ENCODE data around the gene TCIRG1. TPM values are rescaled to one million over a fixed set of nuclear protein-coding genes. Genes with fewer than 3 reads are reported as not detected.
A peak's percentile ranks its signal among the peaks of the same experiment; 100 is the strongest.

The TCIRG1 gene
- total and polyA plus RNA-seq, 2 experiments from 2014 or later, result 77.4 to 125 TPM

DNA sequence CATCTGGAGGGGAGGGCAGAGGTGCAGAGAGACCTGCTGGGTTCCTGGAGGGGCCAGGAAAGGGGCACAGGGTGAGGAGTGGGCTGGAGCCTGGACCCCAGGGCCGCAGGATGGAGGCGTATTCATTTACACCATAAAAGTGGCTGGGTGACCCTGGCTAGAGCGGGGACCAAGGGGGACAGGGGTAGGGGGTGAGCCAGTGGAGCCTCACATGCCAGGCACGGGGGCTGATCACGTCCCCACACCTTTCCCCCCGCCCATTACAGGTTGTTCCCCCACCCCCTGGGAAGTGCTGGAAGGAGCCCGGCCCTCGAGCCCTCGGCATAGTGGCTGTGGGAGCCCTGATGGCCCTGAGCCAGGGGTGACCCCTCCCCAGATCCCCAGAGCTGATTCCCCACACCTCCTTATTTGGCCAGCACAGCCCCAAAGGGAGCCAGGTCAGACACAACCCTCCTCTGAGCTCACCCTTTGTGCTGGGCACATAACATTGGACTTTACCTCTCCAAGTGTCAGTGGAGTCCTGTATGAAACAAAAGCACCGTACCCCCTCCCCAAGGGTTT is 781 bp downstream of the TCIRG1 start:
- Histone ChIP-seq H3K27ac (peak overlapping the region; percentile 34), H3K27me3 (no peaks in the 10 kb centered on the region), H3K4me1 (ENCODE audit: insufficient read depth) (peaks cover 27% of the 10 kb centered on the region), H3K9me2 (replicated peaks; ENCODE audit: insufficient read depth) (no peaks in the 10 kb centered on the region), H3K4me2 (peak overlapping the region; percentile 84), H3K79me2 (peaks cover 7% of the 10 kb centered on the region), H2AFZ (no peak overlapping the region), H4K20me1 (ENCODE audit: insufficient read depth, poor library complexity, severe bottlenecking) (no peaks in the 10 kb centered on the region), H3K4me3 (no peak overlapping the region), H3K36me3 (replicated peaks; ENCODE audit: insufficient read depth, low read depth) (no peaks in the 10 kb centered on the region), H3K9me3 (ENCODE audit: low read depth) (no peaks in the 10 kb centered on the region)
- no peak for TF ChIP-seq EZH2phosphoT487 (IDR thresholded peaks at IDR 0.05; ENCODE audit: low read depth, severe bottlenecking, unreplicated experiment)
- no peak for TF ChIP-seq EZH2 (IDR thresholded peaks at IDR 0.05; ENCODE audit: borderline replicate concordance)
- TF ChIP-seq, protein P1, sequence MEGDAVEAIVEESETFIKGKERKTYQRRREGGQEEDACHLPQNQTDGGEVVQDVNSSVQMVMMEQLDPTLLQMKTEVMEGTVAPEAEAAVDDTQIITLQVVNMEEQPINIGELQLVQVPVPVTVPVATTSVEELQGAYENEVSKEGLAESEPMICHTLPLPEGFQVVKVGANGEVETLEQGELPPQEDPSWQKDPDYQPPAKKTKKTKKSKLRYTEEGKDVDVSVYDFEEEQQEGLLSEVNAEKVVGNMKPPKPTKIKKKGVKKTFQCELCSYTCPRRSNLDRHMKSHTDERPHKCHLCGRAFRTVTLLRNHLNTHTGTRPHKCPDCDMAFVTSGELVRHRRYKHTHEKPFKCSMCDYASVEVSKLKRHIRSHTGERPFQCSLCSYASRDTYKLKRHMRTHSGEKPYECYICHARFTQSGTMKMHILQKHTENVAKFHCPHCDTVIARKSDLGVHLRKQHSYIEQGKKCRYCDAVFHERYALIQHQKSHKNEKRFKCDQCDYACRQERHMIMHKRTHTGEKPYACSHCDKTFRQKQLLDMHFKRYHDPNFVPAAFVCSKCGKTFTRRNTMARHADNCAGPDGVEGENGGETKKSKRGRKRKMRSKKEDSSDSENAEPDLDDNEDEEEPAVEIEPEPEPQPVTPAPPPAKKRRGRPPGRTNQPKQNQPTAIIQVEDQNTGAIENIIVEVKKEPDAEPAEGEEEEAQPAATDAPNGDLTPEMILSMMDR (IDR thresholded peaks at IDR 0.05; ENCODE audit: poor library complexity), result no peak
- 86% methylated on average over 6 of the region's 10 CpGs for WGBS (ENCODE audit: low lambda C conversion rate, missing lambda C conversion rate)
- DNase-seq (ENCODE audit: low spot score), result no peak

DNA sequence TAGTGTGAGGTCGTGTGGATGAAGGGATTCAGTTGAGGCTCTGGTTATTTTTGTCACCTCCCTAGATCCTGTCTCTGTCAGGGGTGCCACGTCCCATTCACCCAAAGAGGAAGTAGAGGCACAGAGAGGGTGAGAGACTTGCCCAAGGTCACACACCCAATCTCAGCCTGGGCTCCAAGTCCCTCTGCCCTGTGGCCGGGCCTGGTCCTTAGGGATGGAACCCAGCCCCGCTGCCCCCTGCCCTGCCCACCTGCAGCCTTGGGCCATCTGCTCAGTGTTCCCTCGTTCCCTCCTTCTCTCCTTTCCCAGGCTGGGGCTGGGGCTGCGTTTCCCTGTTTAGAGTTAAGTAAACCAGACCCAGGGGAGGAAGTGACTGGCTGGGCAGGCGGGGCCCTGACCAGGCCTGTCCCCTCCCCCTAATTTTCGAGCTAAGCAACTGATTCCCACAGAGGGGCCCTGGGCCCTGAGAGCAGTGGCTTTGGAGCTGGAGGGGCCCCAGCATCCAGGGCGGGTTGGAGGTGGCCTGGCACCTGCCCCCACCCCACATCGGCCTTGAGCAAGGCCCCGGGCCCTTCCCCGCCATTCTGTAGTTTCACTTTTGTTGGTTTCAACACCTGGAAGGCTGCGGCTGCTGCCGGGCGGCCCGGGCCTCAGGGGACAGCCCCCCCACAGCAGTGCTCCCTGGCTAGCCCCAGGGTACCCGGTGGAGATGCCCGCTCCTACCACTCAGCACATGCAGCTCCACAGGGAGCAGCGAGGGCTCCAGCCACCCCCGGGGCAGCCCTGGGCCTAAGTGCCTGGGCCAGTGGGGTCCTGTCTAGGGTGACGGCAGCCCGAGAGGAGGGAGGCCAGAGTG is 1.5 kb downstream of the TCIRG1 start:
- Histone ChIP-seq H3K36me3 (replicated peaks; ENCODE audit: insufficient read depth, low read depth) (no peaks in the 10 kb centered on the region), H3K4me2 (peak overlapping the region; percentile 84), H3K9me3 (ENCODE audit: low read depth) (no peaks in the 10 kb centered on the region), H3K4me3 (no peak overlapping the region), H4K20me1 (ENCODE audit: insufficient read depth, poor library complexity, severe bottlenecking) (no peaks in the 10 kb centered on the region), H2AFZ (peak overlapping the region; percentile 49), H3K79me2 (peaks cover 7% of the 10 kb centered on the region), H3K9me2 (replicated peaks; ENCODE audit: insufficient read depth) (no peaks in the 10 kb centered on the region), H3K27me3 (no peaks in the 10 kb centered on the region), H3K27ac (peak overlapping the region; percentile 34), H3K4me1 (ENCODE audit: insufficient read depth) (peaks cover 27% of the 10 kb centered on the region)
- TF ChIP-seq, protein P1 (IDR thresholded peaks at IDR 0.05; ENCODE audit: poor library complexity), result no peak
- TF ChIP-seq EZH2phosphoT487 (IDR thresholded peaks at IDR 0.05; ENCODE audit: low read depth, severe bottlenecking, unreplicated experiment) (no peak), EZH2 (IDR thresholded peaks at IDR 0.05; ENCODE audit: borderline replicate concordance) (no peak)
- WGBS (ENCODE audit: low lambda C conversion rate, missing lambda C conversion rate), result 43% methylated on average over 22 of the region's 22 CpGs
- DNase-seq (ENCODE audit: low spot score), result peak; percentile 77

DNA sequence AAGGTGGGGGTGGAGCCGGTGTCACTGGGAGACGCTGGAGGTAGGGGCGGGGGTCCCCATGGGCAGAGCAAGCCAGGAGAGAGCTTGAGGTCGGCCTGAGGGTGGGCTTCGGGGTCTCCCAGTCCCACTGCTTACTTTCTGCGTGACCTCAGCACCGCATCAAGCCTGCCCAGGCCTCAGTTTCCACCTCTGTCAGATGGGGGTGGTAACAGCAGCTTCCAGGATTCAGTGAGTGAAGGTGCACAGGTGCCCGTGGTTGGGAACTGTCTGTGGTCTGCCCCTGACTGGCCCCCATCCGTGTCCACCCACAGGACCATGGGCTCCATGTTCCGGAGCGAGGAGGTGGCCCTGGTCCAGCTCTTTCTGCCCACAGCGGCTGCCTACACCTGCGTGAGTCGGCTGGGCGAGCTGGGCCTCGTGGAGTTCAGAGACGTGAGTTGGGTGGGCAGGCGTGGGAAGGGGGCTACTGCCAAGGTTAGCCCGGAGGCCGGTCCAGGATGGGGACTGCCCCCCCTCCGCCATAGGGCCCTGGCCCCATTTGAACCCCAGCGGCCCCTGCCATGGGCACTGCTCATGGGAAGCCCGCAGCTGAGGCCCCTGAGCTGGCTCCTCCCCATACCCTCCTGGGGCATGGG is 2.2 kb downstream of the TCIRG1 start:
- no peak for TF ChIP-seq EZH2 (IDR thresholded peaks at IDR 0.05; ENCODE audit: borderline replicate concordance)
- Histone ChIP-seq H3K4me1 (ENCODE audit: insufficient read depth) (peaks cover 27% of the 10 kb centered on the region), H3K27me3 (no peaks in the 10 kb centered on the region), H3K79me2 (peaks cover 7% of the 10 kb centered on the region), H4K20me1 (ENCODE audit: insufficient read depth, poor library complexity, severe bottlenecking) (no peaks in the 10 kb centered on the region), H3K4me2 (peak overlapping the region; percentile 84), H2AFZ (peak overlapping the region; percentile 49), H3K4me3 (no peak overlapping the region), H3K9me2 (replicated peaks; ENCODE audit: insufficient read depth) (no peaks in the 10 kb centered on the region), H3K9me3 (ENCODE audit: low read depth) (no peaks in the 10 kb centered on the region), H3K27ac (peak overlapping the region; percentile 34), H3K36me3 (replicated peaks; ENCODE audit: insufficient read depth, low read depth) (no peaks in the 10 kb centered on the region)
- WGBS (ENCODE audit: low lambda C conversion rate, missing lambda C conversion rate), result 92% methylated on average over 20 of the region's 23 CpGs
- DNase-seq (ENCODE audit: low spot score), result no peak

Data from hepatocyte (in vitro differentiated cells).